IMR-90 (cell line): Measurements from ENCODE around the gene H19. TPM values are rescaled to one million over a fixed set of nuclear protein-coding genes. Genes with fewer than 3 reads are reported as not detected.

Experiments
- ATAC-seq: fragments of 200-7000 bp; cut with Tn5 transposase; 2 replicates; pipeline ENCODE4 v1.9.1; 2020; ENCODE audit warnings: low read depth, mild to moderate bottlenecking, moderate library complexity
- BruUV-seq: library from RNA; stranded (reverse); fragments of 400-500 nt; replicated peaks from 2 replicates; lab custom pipeline; 2021; lab: Mats Ljungman, UMichigan
- CTCF ChIA-PET: fragments of 300-600 bp; formaldehyde crosslinking; extraction: SDS; loops from one replicate; lab custom pipeline; 2021; ENCODE audit warnings: antibody characterized with exemption; lab: Yijun Ruan, JAX
- POLR2A ChIA-PET: fragments of 300-600 bp; sonication (Branson Sonifier 250); formaldehyde crosslinking; loops from one replicate; lab custom pipeline; 2022; ENCODE audit warnings: antibody characterized with exemption; ENCODE audit not compliant: unreplicated experiment; lab: Charles Lee
- DNase-seq: peaks from one replicate; pipeline ENCODE4 v3.0.0; 2013
- H2AFZ ChIP-seq: replicated peaks from 2 replicates; pipeline ENCODE3; 2013; ENCODE audit warnings: low read length, mild to moderate bottlenecking; ENCODE audit not compliant: poor library complexity
- H2AK5ac ChIP-seq: 2 replicates; pipeline ENCODE4 v1.6.1; 2013; ENCODE audit warnings: low read depth, low read length, inconsistent platforms
- H2AK9ac ChIP-seq: replicated peaks from 2 replicates; pipeline ENCODE3; 2013; ENCODE audit warnings: mild to moderate bottlenecking, low read depth, low read length, moderate library complexity; ENCODE audit not compliant: poor library complexity
- H2BK120ac ChIP-seq: 2 replicates; pipeline ENCODE4 v1.6.1; 2013; ENCODE audit warnings: low read depth, low read length, inconsistent platforms
- H2BK15ac ChIP-seq: 3 replicates; pipeline ENCODE4 v1.6.1; 2013; ENCODE audit warnings: low read depth, low read length, inconsistent platforms
- H2BK20ac ChIP-seq: 2 replicates; pipeline ENCODE4 v1.6.1; 2013; ENCODE audit warnings: low read depth, mild to moderate bottlenecking, inconsistent platforms, low read length, moderate library complexity
- H2BK5ac ChIP-seq: 2 replicates; pipeline ENCODE4 v1.6.1; 2013; ENCODE audit warnings: mild to moderate bottlenecking, low read depth, low read length, inconsistent platforms; ENCODE audit not compliant: poor library complexity, severe bottlenecking
- H3K14ac ChIP-seq: replicated peaks from 2 replicates; pipeline ENCODE4 v1.6.1; 2013; ENCODE audit warnings: low read depth, low read length, inconsistent platforms
- H3K18ac ChIP-seq: 2 replicates; pipeline ENCODE4 v1.6.1; 2013; ENCODE audit warnings: low read depth, low read length, control low read depth
- H3K23ac ChIP-seq: 2 replicates; pipeline ENCODE4 v1.6.1; 2013; ENCODE audit warnings: low read depth, low read length, inconsistent platforms
- H3K27ac ChIP-seq: 2 replicates; pipeline ENCODE4 v1.5.1; 2013; ENCODE audit warnings: mild to moderate bottlenecking, control low read depth, low read length; ENCODE audit not compliant: insufficient read depth
- H3K27me3 ChIP-seq: 2 replicates; pipeline ENCODE4 v1.6.1; 2013; ENCODE audit warnings: low read length; ENCODE audit not compliant: control insufficient read depth, insufficient read depth
- H3K36me3 ChIP-seq: 2 replicates; pipeline ENCODE4 v1.6.1; 2013; ENCODE audit warnings: low read length, mixed read lengths; ENCODE audit not compliant: control insufficient read depth, insufficient read depth
- H3K4ac ChIP-seq: 2 replicates; pipeline ENCODE4 v1.6.1; 2013; ENCODE audit warnings: low read depth, low read length, inconsistent platforms
- H3K4me1 ChIP-seq: 2 replicates; pipeline ENCODE4 v1.6.1; 2013; ENCODE audit warnings: low read length, mixed read lengths; ENCODE audit not compliant: control insufficient read depth, insufficient read depth
- H3K4me2 ChIP-seq: 2 replicates; pipeline ENCODE4 v1.6.1; 2013; ENCODE audit warnings: low read depth, mild to moderate bottlenecking, control low read depth, low read length, moderate library complexity
- H3K4me3 ChIP-seq: 2 replicates; pipeline ENCODE4 v1.5.1; 2013; ENCODE audit warnings: low read depth, mild to moderate bottlenecking, control low read depth, low read length, moderate library complexity; ENCODE audit not compliant: insufficient read depth
- H3K56ac ChIP-seq: 2 replicates; pipeline ENCODE4 v1.6.1; 2013; ENCODE audit warnings: low read length, inconsistent platforms; ENCODE audit not compliant: insufficient read depth; ENCODE audit errors: extremely low read depth
- H3K79me1 ChIP-seq, 2 experiments: 2 replicates each; pipeline ENCODE4 v1.6.1; 2013; ENCODE audit warnings: low read length in 2 of 2, inconsistent platforms in 1 of 2, low read depth in 1 of 2
- H3K9ac ChIP-seq: 2 replicates; pipeline ENCODE4 v1.6.1; 2013; ENCODE audit warnings: low read depth, low read length, control low read depth
- H3K9me1 ChIP-seq: 2 replicates; pipeline ENCODE4 v1.6.1; 2013; ENCODE audit warnings: low read length, inconsistent platforms; ENCODE audit not compliant: insufficient read depth
- H3K9me3 ChIP-seq: 2 replicates; pipeline ENCODE4 v1.6.1; 2013; ENCODE audit warnings: low read length; ENCODE audit not compliant: control insufficient read depth, insufficient read depth
- H4K20me1 ChIP-seq: 2 replicates; pipeline ENCODE4 v1.6.1; 2013; ENCODE audit warnings: low read length, inconsistent platforms; ENCODE audit not compliant: insufficient read depth
- H4K5ac ChIP-seq: 2 replicates; pipeline ENCODE4 v1.6.1; 2013; ENCODE audit warnings: mild to moderate bottlenecking, low read depth, low read length, control low read depth
- H4K8ac ChIP-seq, 2 experiments: 2 replicates each; pipeline ENCODE4 v1.6.1; 2013; ENCODE audit warnings: low read depth in 2 of 2, low read length in 2 of 2, control low read depth in 1 of 2, inconsistent platforms in 1 of 2
- H4K91ac ChIP-seq: 2 replicates; pipeline ENCODE4 v1.6.1; 2013; ENCODE audit warnings: low read depth, low read length, inconsistent platforms; ENCODE audit not compliant: insufficient read depth
- CEBPB ChIP-seq: IDR thresholded peaks from 2 replicates; pipeline ENCODE4 v1.6.1; 2012; ENCODE audit warnings: low read depth, low read length, improper control_type of control experiment
- CHD1 ChIP-seq: IDR thresholded peaks from 2 replicates; pipeline ENCODE4 v1.6.1; 2012; ENCODE audit warnings: low read depth, low read length, improper control_type of control experiment
- FOS ChIP-seq: fragments of 150-350 bp; IDR thresholded peaks from 2 replicates; pipeline ENCODE4 v1.6.1; 2016; ENCODE audit warnings: low read depth, low read length
- NFE2L2 ChIP-seq: fragments of 150-350 bp; IDR thresholded peaks from 2 replicates; pipeline ENCODE4 v1.6.1; 2016; ENCODE audit warnings: low read depth, mild to moderate bottlenecking, low read length
- POLR2A ChIP-seq: IDR thresholded peaks from 2 replicates; pipeline ENCODE4 v1.6.1; 2012; ENCODE audit warnings: mild to moderate bottlenecking, low read depth, low read length
- RAD21 ChIP-seq: IDR thresholded peaks from 2 replicates; pipeline ENCODE4 v1.6.1; 2012; ENCODE audit warnings: low read length, improper control_type of control experiment
- RCOR1 ChIP-seq: IDR thresholded peaks from 2 replicates; pipeline ENCODE4 v1.6.1; 2012; ENCODE audit warnings: mild to moderate bottlenecking, low read length, improper control_type of control experiment; ENCODE audit not compliant: insufficient replicate concordance
- RFX5 ChIP-seq: IDR thresholded peaks from 2 replicates; pipeline ENCODE4 v1.8.0; 2012; ENCODE audit warnings: low read depth, mild to moderate bottlenecking, low read length, moderate library complexity
- SMC3 ChIP-seq: fragments of 150-350 bp; IDR thresholded peaks from 2 replicates; pipeline ENCODE4 v1.6.1; 2016; ENCODE audit warnings: low read depth, mild to moderate bottlenecking, antibody characterized with exemption, low read length, moderate library complexity
- USF2 ChIP-seq: fragments of 150-350 bp; IDR thresholded peaks from 2 replicates; pipeline ENCODE4 v1.6.1; 2017; ENCODE audit warnings: mild to moderate bottlenecking, antibody characterized with exemption, low read length, low read depth
- WGBS, 2 experiments: methylation state at CpG; one replicate each; pipeline versions ENCODE4 v1.1.5 to v1.1.7; 2013; ENCODE audit warnings: missing lambda C conversion rate in 2 of 2; ENCODE audit not compliant: insufficient read length in 1 of 2; ENCODE audit errors: extremely low coverage in 2 of 2; 5-methylcytosine and 5-hydroxymethylcytosine counted together
- dilution Hi-C: fragments of 300-500 bp; cut with HindIII; formaldehyde crosslinking; loops from one replicate; pipeline ENCODE4 v1.14.3; 2018; ENCODE audit warnings: low sequenced_read_pairs; ENCODE audit not compliant: unreplicated experiment
- in situ Hi-C: fragments of 300-500 bp; cut with MboI; formaldehyde crosslinking; loops from 3 replicates; pipeline ENCODE4 v1.14.3; 2019; ENCODE audit warnings: low sequenced_read_pairs, inconsistent platforms, mixed read lengths
- intact Hi-C: fragments of 100-400 bp; cut with micrococcal nuclease; formaldehyde crosslinking; loops from 2 replicates; pipeline ENCODE4 v1.10.0; 2022
- polyA plus RNA-seq, 3 experiments: library from polyadenylated mRNA; depleted of rRNA; stranded (reverse); fragments of >200 nt; gene quantifications; 2 replicates each; pipeline ENCODE4 v1.2.3, GENCODE V29; 2012; ENCODE audit warnings: low replicate concordance in 1 of 3
- total RNA-seq: library from RNA; depleted of rRNA; stranded (reverse); fragments of >200 nt; gene quantifications from 2 replicates; pipeline ENCODE4 v1.2.3, GENCODE V29; 2012
- TF ChIP-seq, protein P1 (sequence below): conservative IDR thresholded peaks from 2 replicates; pipeline ENCODE4 v1.5.1; 2012; ENCODE audit warnings: mild to moderate bottlenecking, low read depth, low read length, improper control_type of control experiment
- TF ChIP-seq, protein P2 (sequence below): fragments of 150-350 bp; IDR thresholded peaks from 2 replicates; pipeline ENCODE4 v1.6.1; 2016; ENCODE audit warnings: low read depth, mild to moderate bottlenecking, low read length, moderate library complexity, borderline replicate concordance

H19 gene
- total and polyA plus RNA-seq, 2 of the 4 experiments (the other 2 are of a cell fraction), result 0.41 TPM; not detected in 1

DNA sequence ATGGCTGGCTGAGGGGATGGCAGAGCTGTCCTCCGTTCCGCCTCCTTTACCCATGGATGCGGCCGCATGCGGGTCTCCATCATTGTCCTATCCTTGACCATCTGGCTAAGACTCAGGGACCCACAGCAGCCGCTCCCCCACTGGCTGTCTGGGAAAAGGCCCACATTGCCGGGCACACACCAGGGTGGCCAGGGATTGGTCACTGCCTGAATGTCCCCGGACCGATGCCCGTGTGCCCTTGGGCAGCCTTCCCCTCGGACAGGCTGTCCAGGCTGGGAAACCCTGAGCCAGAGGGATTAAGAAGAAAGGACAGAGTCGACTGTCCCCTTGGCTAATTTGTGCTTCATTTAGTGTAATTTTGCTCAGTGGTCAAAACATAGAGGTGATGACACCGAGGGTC is 22.5 kb downstream of the H19 start:
- ChIA-PET POLR2A (no interaction called here), CTCF (no interaction called here)
- BruUV-seq, result no TSS peak
- DNase-seq (no peak), ATAC-seq (no peak)
- no peak overlapping the region for H4K5ac ChIP-seq
- H2AK5ac ChIP-seq, result no peak overlapping the region
- H3K23ac ChIP-seq, result no peak overlapping the region
- no peak overlapping the region for H4K91ac ChIP-seq
- H2BK5ac ChIP-seq, result no peak overlapping the region
- no peaks in the 10 kb centered on the region for H4K20me1 ChIP-seq
- H3K4ac ChIP-seq, result no peak overlapping the region
- dilution Hi-C loops (no loop called here), intact Hi-C loops (no loop called here), in situ Hi-C loops (no loop called here)
- no CpG with 5 or more reads among the region's 13 CpGs for WGBS, 2 experiments
- no peak overlapping the region for H4K8ac ChIP-seq
- no peak overlapping the region for H2BK120ac ChIP-seq
- H2BK15ac ChIP-seq, result no peak overlapping the region
- no peak overlapping the region for H3K56ac ChIP-seq
- no peak overlapping the region for H2AFZ ChIP-seq
- no peak overlapping the region for H3K14ac ChIP-seq
- TF ChIP-seq NFE2L2 (no peak), FOS (no peak), POLR2A (no peak), USF2 (no peak), CEBPB (no peak), SMC3 (no peak), RFX5 (no peak), CHD1 (no peak), RAD21 (no peak), RCOR1 (no peak)
- TF ChIP-seq, protein P1, sequence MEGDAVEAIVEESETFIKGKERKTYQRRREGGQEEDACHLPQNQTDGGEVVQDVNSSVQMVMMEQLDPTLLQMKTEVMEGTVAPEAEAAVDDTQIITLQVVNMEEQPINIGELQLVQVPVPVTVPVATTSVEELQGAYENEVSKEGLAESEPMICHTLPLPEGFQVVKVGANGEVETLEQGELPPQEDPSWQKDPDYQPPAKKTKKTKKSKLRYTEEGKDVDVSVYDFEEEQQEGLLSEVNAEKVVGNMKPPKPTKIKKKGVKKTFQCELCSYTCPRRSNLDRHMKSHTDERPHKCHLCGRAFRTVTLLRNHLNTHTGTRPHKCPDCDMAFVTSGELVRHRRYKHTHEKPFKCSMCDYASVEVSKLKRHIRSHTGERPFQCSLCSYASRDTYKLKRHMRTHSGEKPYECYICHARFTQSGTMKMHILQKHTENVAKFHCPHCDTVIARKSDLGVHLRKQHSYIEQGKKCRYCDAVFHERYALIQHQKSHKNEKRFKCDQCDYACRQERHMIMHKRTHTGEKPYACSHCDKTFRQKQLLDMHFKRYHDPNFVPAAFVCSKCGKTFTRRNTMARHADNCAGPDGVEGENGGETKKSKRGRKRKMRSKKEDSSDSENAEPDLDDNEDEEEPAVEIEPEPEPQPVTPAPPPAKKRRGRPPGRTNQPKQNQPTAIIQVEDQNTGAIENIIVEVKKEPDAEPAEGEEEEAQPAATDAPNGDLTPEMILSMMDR, result no peak
- TF ChIP-seq, protein P2, sequence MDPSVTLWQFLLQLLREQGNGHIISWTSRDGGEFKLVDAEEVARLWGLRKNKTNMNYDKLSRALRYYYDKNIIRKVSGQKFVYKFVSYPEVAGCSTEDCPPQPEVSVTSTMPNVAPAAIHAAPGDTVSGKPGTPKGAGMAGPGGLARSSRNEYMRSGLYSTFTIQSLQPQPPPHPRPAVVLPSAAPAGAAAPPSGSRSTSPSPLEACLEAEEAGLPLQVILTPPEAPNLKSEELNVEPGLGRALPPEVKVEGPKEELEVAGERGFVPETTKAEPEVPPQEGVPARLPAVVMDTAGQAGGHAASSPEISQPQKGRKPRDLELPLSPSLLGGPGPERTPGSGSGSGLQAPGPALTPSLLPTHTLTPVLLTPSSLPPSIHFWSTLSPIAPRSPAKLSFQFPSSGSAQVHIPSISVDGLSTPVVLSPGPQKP, result no peak
- no peak overlapping the region for H3K27ac ChIP-seq
- no peaks in the 10 kb centered on the region for H3K9me1 ChIP-seq
- H3K4me1 ChIP-seq, result no peaks in the 10 kb centered on the region
- no peak overlapping the region for H3K4me2 ChIP-seq
- no peaks in the 10 kb centered on the region for H3K36me3 ChIP-seq
- no peak overlapping the region for H2BK20ac ChIP-seq
- no peaks in the 10 kb centered on the region for H3K9me3 ChIP-seq
- H3K79me1 ChIP-seq, result no peaks in the 10 kb centered on the region
- no peaks in the 10 kb centered on the region for H3K27me3 ChIP-seq
- no peak overlapping the region for H2AK9ac ChIP-seq
- H3K4me3 ChIP-seq, result no peak overlapping the region
- no peak overlapping the region for H3K18ac ChIP-seq
- no peak overlapping the region for H3K9ac ChIP-seq
